Peyer's patch (tissue), 4 donors: ENCODE data around the gene PIEZO2.

ENCODE experiments used
- POLR2A ChIP-seq, 2 donors: fragments of 450-650 bp; IDR thresholded peaks; one replicate each; pipeline ENCODE4 v1.5.1; 2017; ENCODE audit warnings: antibody characterized with exemption in 2 of 2, mild to moderate bottlenecking in 2 of 2, moderate library complexity in 2 of 2
- TF ChIP-seq, protein P1 (sequence below), 6 experiments: fragments of 450-650 bp in 4 of 6; fragments of 200-600 bp in 2 of 6; sonication (generic) in 1 of 6; IDR thresholded peaks; one replicate each; pipeline ENCODE4 v1.5.1; 2017 to 2019; ENCODE audit warnings: antibody characterized with exemption in 6 of 6, mild to moderate bottlenecking in 3 of 6, moderate library complexity in 1 of 6

DNA sequence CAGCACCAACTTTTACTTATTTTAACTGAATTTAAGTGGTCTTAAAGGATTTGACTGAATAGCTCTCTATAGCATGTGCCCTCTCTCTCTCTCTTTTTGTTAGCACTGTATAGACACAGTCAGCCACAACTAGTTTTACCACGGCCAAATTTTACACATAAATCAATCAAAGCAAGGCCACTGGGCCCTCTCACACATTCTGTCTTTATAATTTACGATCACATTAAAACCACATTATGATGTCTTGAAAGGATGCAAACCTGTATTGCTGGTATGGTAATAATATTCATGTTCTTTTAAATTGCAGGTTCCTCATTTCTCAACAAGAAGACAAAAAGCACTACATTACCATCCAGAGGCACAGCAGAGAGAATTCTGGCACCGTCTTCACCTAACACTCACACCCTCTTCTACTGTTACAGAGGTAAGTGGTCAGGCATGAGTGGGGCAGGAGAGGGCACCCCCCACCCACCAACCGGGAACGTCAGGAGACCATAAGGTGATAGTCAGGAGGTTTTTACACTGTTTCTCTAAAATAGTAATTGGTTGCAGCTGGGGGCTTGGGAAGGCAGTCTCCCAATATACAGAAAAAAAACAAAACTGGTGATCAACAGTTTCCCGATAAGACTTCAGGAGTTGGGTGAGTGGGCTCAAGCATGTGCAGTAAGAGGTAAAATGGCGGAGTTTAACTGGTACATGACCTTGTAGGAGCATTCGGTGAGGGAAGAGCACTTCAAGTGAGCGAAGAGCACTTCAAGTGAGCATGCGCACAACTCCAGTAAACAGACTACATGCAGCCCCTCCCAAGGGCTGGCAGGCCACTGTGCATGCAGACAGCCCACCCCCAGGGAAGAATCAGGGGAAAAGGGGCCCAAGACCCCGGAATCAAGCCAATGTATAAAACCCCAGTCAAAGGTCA is 296.7 kb downstream of the PIEZO2 start:
- TF ChIP-seq, protein P1, sequence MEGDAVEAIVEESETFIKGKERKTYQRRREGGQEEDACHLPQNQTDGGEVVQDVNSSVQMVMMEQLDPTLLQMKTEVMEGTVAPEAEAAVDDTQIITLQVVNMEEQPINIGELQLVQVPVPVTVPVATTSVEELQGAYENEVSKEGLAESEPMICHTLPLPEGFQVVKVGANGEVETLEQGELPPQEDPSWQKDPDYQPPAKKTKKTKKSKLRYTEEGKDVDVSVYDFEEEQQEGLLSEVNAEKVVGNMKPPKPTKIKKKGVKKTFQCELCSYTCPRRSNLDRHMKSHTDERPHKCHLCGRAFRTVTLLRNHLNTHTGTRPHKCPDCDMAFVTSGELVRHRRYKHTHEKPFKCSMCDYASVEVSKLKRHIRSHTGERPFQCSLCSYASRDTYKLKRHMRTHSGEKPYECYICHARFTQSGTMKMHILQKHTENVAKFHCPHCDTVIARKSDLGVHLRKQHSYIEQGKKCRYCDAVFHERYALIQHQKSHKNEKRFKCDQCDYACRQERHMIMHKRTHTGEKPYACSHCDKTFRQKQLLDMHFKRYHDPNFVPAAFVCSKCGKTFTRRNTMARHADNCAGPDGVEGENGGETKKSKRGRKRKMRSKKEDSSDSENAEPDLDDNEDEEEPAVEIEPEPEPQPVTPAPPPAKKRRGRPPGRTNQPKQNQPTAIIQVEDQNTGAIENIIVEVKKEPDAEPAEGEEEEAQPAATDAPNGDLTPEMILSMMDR (IDR thresholded peaks at IDR 0.05) = no peak
- TF ChIP-seq POLR2A (IDR thresholded peaks at IDR 0.05) = no peak
